NCI-H1092 (cell line): Measurements from ENCODE around the gene CTNNA1.
"Not testable (repeated sequence)": the region's sequence is repeated elsewhere in the genome, so short reads cannot be mapped to it uniquely, and the experiment has no call there.

Source experiments
- DNase-seq: peaks from one replicate; lab custom pipeline; 2025; lab: John Stamatoyannopoulos, UW

Gene CTNNA1

DNA sequence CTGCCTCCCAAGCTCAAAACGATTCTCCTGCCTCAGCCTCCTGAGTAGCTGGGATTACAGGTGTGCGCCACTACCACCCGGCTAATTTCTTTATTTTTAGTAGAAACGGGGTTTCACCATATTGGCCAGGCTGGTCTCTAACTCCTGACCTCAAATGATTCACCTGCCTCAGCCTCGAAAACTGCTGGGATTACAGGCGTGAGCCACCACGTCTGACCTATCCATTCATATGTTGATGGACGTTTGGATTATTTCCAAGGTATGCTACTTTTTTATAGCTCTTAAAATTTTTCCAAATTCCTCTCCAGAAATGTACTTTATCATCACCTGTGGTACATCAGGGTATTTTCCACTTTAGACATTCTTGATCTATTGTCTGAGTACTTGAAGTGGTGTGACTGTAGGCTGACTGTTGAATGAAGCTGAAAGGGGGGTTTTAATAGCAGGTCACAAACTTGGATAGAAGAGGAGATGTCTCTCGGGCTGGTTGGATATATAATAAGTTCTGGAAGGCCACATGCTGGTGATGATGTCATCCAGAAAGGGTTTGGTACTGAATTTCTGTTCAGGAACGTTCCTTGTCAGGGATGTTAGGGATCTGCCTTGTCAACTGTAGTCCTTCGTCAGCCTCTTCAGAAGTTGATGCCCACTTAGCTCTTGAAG is 7.4 kb downstream of the CTNNA1 start:
- DNase-seq, result no peak

DNA sequence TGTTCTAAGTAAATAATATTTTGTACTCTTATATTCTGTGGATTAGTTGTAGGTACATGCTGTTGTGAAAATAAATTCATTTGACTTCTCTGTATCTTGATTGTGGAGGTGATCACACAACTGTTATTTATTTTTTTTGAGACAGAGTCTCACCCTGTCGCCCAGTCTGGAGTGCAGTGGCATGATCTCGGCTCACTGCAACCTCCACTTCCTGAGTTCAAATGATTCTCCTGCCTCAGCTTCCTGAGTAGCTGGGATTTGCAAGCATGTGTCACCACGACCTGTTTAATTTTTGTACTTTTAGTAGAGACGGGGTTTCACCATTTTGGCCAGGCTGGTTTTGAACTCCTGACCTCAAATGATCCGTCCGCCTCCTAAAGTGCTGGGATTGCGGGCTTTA is 7.9 kb downstream of the CTNNA1 start:
- DNase-seq, result not testable (repeated sequence)

DNA sequence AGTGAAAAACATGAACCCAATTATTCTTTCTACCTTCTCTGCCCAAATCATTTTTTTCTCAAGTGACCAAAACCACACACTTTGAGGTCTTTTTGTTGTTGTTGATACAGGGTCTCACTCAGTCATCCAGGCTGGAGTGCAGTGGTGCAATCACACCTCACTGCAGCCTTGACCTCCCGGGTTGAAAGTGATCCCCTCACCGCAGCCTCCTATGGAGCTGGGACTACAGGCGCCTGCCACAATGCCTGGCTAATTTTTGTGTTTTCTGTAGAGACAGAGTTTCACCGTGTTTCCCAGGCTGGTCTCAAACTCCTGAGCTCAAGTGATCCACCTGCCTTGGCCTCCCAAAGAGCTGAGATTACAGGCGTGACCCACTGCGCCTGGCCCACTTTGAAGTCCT is 8.4 kb downstream of the CTNNA1 start:
- not testable (repeated sequence) for DNase-seq

DNA sequence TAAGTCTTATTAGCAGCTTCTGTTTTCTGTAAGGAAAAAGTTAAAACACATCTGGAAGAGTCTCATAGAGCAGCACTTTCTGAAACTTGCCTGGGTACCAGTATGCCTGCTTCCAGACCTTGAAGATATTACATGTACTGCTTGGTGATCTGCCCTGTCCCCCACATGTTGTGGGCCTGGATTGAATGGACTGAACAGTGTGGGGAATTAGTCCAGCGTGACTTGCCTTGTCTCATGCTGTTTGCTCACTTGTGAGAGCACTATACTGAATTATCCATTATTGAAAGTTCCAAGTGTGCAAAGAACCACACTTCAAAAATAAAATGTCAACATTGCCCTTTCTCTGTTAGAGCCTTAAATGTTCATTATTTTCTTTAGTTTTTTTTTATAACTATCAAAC is 8.9 kb downstream of the CTNNA1 start:
- DNase-seq, result no peak

DNA sequence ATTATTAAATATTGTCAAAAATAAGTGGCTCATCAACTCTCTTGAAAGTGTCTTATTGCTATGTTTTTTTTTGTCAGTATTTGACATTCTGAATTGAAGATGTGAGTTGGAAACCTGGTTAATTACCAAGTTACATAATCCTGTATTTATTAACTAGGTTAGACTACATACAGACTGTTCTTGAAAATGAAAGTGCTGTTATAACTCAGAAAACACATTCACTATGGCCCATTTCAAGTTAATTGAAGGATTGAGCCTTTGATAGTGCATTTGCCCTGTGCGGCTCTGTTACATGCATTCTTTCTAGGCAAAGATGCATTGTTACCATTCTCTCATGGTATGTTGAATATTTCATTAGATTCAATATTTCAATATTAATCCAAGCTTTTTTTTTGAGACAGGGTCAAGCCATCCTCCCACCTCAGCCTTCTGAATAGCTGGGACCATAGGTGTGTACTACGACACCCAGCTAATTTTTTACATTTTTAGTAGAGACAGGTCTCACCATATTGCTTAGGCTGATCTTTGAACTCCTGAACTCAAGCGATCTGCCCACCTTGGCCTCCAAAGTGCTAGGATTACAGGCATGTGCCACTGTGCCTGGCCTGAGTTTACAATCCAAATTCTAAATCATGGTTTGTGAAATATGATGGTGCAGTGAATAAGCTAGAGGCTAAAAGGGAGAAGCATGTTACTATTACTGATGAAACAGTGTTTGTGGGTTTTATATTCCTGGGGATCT is 10.0 kb downstream of the CTNNA1 start:
- no peak for DNase-seq

DNA sequence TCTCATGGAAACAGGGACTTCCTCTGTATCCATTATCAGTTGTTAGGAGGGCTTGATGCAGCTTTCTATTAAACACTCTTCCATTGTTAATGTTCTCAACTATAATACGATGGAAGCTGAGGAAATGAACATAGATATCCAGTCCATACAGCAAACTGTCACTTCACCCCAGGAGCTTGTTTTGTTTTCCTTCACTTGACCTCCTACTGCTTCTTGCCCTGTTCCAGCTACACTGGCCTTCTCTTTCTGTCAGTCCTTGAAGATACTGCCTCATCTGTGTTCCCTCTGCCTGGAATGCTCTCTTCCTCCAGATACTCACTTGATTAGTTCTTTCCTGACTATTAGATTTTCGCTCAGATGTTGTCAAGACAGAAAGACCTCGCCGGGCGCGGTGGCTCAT is 17.1 kb downstream of the CTNNA1 start:
- no peak for DNase-seq

DNA sequence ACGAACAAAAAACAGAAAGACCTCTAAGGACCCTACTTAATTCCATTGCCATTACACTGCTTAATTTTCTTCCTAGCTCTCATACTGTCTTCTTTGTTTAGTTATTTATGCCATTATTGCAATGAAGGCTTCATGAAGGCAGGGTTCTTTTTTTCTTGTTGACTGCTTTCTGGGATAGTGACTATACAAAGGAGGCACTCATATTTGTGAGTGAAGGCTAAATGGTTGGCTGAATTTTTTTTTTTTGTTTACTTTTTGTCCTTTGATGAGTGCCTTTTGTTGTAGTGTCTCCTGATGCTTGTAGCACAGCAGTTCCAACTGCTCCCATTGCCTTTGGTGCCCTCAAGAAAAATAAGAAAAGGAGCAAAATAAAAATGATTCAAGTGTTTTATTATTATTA is 17.8 kb downstream of the CTNNA1 start:
- DNase-seq, result no peak

DNA sequence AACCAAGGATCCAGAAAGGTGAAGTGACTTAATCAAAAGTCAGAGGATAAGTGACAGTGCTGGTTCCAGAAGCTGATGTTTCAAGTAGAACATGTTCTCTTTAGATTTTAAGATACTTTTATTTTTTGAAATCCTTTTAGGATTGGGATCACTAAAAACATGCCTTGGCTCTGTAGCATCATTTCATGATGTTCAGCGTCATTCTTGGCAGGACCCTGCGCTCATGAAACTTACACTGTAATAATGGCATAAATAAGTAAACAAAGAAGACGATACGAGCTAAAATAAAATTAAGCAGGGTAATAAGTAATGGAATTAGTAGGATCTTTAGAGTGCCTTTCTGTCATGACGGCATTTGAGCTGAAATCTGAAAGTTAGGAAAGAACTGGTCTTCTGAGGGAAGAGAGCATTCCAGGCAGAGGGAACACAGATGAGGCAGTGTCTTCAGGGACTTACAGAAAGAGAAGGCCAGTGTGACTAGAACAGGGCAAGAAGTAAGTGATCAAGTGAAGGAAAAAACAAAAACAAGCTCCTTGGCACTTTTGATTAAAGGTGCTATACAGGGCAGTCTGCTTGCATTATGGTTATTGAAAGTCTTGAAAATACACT is 19.9 kb downstream of the CTNNA1 start:
- no peak for DNase-seq

DNA sequence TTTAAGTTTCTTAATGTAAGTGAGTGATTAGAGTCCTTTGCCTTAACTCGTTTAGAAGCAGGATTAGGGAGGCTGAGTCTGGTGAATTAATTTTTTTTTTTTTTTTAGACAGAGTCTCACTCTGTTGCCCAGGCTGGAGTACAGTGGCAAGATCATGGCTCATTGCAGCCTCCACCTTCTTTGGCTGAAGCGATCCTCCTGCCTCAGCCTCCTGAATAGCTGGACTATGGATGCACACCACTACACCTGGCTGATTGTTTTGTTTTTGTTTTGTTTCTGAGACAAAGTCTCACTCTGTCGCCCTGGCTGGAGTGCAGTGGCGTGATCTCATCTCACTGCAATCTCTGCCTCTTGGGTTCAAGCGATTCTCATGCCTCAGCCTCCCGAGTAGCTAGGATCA is 20.4 kb downstream of the CTNNA1 start:
- not testable (repeated sequence) for DNase-seq

DNA sequence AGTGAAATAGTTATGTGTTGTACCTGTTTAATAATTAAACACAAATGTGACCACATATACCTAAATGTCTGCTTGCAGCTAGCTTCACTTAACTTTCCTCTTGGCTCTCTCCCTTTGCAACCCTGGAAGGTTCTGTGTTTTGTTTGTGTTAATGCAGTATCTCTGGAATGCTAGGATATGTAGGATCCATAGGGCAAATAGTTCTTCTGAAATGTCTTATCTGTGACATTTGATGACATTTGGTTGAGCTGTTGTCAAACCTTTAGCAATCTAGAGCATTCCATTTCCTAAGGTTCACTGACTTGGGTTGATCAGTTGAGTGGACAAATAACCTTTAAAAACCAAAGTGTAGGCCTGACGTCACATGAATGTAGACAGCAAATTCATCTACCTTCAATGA is 21.8 kb downstream of the CTNNA1 start:
- DNase-seq, result no peak

DNA sequence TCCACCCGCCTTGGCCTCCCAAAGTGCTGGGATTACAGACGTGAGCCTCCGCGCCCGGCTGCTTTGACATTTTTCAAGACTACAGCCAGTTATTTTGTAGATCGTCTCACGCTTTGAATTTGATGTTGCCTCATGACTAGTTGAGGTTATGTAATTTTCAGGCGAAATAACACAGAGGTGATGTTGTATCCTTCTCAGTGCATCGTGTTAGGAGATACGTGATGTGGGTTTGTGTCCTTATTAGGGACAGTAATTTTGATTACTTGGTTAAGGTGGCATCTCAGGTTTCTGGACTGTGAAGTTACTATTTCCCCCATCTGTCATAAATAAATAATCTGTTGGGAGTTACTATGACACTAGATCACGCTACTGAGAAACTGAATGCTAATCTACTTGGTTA is 25.0 kb downstream of the CTNNA1 start:
- DNase-seq, result no peak

DNA sequence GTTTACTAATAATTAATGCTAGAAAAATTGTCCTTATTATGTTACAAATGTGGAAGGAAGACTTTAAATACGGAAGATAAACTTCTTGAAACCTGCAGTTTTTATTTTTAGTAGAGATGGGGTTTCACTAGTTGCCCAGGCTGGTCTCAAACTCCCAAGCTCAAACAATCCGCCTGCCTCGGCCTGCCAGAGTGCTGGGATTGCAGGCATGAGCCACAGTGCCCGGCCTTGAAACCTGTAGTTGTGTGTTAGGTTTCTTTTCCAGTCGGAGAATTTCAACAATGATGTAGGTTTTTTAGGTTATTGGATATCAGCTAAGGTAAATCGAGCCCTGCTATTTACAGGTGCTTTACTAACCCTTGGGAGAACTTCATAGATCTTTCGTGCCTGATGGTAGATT is 30.8 kb downstream of the CTNNA1 start:
- no peak for DNase-seq

DNA sequence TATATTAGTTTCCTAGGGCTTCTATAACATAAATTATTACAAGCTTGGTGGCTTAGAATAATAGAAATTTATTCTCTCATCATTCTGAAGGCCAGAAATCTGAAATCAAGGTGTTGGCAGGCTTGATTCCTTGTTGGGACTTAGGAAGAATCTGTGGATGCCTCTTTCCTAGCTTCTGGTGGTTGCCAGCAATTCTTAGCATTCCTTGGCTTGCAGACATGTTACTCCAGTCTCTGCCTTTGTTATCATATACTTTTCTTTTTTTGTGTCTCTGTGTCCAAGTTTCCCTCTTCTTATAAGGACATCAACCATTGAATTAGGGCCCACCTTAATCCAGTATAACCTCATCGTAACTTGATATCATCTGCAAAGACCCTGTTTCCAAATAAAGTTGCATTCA is 31.4 kb downstream of the CTNNA1 start:
- no peak for DNase-seq

DNA sequence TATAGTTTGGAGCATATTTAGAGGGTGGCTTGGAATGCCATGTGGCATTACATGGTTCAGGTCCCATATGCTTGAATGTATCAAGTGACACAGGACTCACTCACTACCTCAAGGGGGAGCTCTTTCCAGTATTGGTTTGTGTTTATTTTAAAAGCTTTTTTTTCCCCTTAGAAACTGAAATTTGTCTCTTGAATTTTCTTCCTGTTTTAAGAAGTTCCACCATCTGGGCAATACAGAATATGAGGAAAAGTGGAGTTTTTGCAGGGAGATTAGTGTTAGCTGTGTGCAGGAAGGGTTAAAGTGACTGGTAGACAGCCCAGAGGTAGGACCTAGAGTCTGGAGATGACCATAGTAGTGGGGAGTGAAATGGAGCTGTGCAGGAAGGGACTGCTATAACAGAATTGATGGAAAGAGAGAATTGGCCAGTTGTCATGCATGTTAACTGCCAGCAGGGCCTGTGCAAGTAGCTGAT is 36.6 kb downstream of the CTNNA1 start:
- DNase-seq, result no peak

DNA sequence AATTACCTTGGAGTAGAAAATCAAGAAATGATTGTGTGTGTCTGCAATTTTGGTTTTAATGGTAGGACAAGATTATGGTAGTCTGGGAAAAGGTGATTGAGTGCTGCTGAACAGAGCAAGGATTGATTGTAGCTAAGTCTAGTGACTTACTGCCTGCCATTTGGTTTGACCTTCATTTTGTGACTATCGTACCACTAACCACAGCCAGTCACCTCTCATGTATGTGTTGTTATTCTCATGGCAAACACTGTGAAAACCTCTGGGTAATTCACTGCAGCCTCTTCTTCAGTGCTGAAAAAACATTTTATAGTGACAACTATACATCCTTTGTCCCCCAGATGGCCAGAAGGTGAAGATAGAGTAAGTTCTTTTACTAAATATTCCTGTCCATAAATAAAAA is 37.5 kb downstream of the CTNNA1 start:
- DNase-seq, result no peak

DNA sequence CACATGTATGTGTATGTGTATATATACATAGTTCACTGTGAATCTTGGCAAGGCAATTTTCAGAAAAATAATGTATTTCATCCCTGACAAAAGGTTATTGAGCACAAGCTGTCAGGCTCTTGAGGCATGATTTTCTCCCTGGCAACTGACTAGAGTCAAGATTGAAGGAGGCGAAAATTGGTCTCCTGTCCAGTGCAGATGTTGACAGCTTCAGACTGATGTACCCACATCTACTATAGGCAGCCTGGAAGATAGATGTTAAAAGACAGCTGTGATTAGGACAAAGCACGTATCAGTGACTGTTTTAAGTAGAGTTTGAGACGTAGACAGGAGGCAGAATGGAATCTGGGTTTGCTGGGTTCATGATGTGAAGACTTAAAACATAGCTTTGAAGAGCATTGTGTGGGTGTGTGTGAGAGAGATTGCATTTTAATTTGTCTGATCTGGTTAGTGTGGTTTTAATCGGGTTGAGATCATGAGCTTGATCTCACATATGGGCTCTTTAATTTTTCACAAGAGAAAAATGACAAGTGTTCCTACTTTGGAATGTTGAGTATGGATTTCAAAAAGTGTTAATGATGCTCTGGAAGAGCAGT is 39.1 kb downstream of the CTNNA1 start:
- DNase-seq, result no peak

DNA sequence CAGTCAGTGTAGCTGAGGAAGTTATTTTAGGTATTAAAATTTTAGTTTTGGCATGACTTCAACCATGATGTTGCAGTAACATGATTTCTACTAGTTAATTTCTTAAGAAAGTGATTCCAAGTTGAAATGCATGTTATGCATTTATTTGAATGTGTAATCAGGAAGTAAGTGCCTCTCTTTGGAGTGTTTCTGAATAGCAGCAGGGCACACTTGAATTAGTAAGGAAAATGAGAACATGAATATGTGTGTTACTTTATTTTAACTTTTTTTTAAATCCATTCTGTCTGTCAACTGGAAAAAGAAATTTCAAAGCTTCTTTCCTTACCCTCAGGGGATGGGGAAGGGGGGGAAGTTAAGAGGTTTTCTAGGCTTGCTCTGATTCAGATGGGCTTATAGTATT is 40.4 kb downstream of the CTNNA1 start:
- no peak for DNase-seq

DNA sequence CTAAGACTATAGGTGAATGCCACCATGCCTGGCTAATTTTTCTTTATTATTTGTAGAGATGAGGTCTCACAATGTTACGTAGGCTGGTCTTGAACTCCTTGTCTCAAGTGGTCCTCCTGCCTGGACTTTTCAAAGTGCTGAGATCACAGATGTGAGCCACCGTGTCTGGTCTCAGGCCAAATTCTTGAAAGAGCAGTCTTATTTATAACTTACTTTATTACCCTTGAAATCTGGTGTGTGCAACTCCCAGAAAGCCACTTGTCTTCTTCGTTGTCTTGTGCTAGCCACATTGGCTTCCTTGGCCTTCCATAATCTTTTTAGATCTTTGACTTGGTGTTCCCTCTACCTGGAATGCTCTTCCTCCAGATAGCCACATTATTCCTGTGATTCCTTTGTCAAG is 50.1 kb downstream of the CTNNA1 start:
- no peak for DNase-seq

DNA sequence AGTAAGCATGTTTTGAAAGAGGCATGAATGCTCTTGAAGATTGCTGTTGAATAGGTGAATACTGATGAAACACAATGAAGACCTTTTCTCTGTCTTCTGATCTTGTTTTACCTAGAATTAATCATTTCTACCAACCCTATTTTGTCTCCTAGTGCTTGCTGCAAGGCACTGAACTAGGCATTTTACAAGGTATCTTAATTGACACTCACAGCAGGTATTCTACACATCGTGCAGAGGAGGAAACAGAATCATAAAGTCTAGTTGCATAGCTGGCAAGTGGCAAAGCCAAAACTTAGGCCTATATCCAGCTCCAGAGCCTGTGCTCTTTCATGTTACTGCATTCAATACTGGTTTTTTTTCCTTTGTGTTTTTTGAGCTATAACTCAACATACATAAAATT is 50.7 kb downstream of the CTNNA1 start:
- DNase-seq, result no peak

DNA sequence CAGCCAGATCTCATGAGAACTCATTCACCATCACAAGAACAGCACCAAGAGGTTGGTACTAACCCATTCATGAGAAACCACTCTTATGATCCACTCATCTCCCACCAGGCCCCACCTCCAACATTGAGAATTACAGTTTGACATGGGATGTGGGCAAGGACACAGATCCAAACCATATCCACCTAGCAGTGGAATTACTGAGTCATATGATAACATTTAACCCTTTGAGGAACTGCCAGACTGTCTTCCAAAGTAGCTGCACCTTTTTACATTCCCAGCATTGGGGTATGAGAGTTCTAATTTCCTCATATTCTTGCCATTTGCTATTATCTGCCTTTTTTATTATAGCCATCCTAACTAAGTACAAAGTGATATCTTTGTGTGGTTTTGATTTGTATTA is 51.9 kb downstream of the CTNNA1 start:
- DNase-seq, result no peak

DNA sequence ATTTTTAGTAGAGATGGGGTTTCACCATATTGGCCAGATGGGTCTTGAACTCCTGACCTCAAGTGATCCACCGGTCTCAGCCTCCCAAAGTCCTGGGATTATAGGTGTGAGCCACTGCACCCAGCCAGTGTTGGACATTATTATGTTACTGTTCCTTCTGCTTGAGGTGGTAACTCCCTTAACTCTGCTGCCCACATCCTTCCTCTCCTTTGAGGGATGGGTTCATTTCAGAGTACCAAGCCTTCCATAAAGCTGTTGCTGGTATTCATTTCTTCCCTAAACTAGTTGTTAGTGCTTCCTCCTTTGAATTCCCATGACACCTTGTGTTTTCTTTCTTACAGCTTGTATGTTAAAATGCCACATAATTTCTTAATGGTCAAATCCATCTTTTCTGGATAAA is 54.0 kb downstream of the CTNNA1 start:
- DNase-seq, result no peak

DNA sequence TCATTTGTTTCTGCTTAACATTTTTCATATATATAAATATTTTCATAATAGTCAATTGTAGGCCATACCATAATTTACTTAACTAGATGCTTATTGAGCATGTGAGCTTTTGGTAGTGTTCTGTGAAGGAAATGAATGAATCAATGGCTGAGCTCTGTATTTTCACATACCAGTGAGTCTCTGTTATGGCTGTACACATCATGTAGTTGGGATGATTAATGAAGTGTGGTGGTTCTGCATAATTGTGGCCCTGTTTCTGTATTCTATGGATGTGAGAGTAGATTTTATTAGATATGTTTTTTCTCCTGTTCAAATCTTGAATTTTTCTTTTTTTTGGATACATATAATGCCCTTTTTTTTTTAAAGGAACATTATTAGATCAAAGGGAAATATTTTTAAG is 56.2 kb downstream of the CTNNA1 start:
- DNase-seq, result no peak

DNA sequence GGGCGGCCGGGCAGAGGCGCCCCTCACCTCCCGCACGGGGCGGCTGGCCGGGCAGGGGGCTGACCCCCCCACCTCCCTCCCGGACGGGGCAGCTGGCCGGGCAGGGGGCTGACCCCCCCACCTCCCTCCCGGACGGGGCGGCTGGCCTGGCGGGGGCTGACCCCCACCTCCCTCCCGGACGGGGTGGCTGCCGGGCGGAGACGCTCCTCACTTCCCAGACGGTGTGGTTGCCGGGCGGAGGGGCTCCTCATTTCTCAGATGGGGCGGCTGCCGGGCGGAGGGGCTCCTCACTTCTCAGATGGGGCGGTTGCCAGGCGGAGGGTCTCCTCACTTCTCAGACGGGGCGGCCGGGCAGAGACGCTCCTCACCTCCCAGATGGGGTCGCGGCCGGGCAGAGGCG is 57.6 kb downstream of the CTNNA1 start:
- not testable (repeated sequence) for DNase-seq
